IMR-90 (cell line): ENCODE data around the gene GPR153. TPM values are rescaled to one million over a fixed set of nuclear protein-coding genes. Genes with fewer than 3 reads are reported as not detected.
"Not testable (repeated sequence)": the region's sequence is repeated elsewhere in the genome, so short reads cannot be mapped to it uniquely, and the experiment has no call there.

Experiments used
- ATAC-seq: fragments of 200-7000 bp; cut with Tn5 transposase; 2 replicates; pipeline ENCODE4 v1.9.1; 2020; ENCODE audit warnings: low read depth, mild to moderate bottlenecking, moderate library complexity
- BruUV-seq: library from RNA; stranded (reverse); fragments of 400-500 nt; replicated peaks from 2 replicates; lab custom pipeline; 2021; lab: Mats Ljungman, UMichigan
- CTCF ChIA-PET: fragments of 300-600 bp; formaldehyde crosslinking; extraction: SDS; loops from one replicate; lab custom pipeline; 2021; ENCODE audit warnings: antibody characterized with exemption; lab: Yijun Ruan, JAX
- POLR2A ChIA-PET: fragments of 300-600 bp; sonication (Branson Sonifier 250); formaldehyde crosslinking; loops from one replicate; lab custom pipeline; 2022; ENCODE audit warnings: antibody characterized with exemption; ENCODE audit not compliant: unreplicated experiment; lab: Charles Lee
- DNase-seq: peaks from one replicate; pipeline ENCODE4 v3.0.0; 2013
- H2AFZ ChIP-seq: replicated peaks from 2 replicates; pipeline ENCODE3; 2013; ENCODE audit warnings: low read length, mild to moderate bottlenecking; ENCODE audit not compliant: poor library complexity
- H2AK5ac ChIP-seq: 2 replicates; pipeline ENCODE4 v1.6.1; 2013; ENCODE audit warnings: low read depth, low read length, inconsistent platforms
- H2AK9ac ChIP-seq: replicated peaks from 2 replicates; pipeline ENCODE3; 2013; ENCODE audit warnings: mild to moderate bottlenecking, low read depth, low read length, moderate library complexity; ENCODE audit not compliant: poor library complexity
- H2BK120ac ChIP-seq: 2 replicates; pipeline ENCODE4 v1.6.1; 2013; ENCODE audit warnings: low read depth, low read length, inconsistent platforms
- H2BK15ac ChIP-seq: 3 replicates; pipeline ENCODE4 v1.6.1; 2013; ENCODE audit warnings: low read depth, low read length, inconsistent platforms
- H2BK20ac ChIP-seq: 2 replicates; pipeline ENCODE4 v1.6.1; 2013; ENCODE audit warnings: low read depth, mild to moderate bottlenecking, inconsistent platforms, low read length, moderate library complexity
- H2BK5ac ChIP-seq: 2 replicates; pipeline ENCODE4 v1.6.1; 2013; ENCODE audit warnings: mild to moderate bottlenecking, low read depth, low read length, inconsistent platforms; ENCODE audit not compliant: poor library complexity, severe bottlenecking
- H3K14ac ChIP-seq: replicated peaks from 2 replicates; pipeline ENCODE4 v1.6.1; 2013; ENCODE audit warnings: low read depth, low read length, inconsistent platforms
- H3K18ac ChIP-seq: 2 replicates; pipeline ENCODE4 v1.6.1; 2013; ENCODE audit warnings: low read depth, low read length, control low read depth
- H3K23ac ChIP-seq: 2 replicates; pipeline ENCODE4 v1.6.1; 2013; ENCODE audit warnings: low read depth, low read length, inconsistent platforms
- H3K27ac ChIP-seq: 2 replicates; pipeline ENCODE4 v1.5.1; 2013; ENCODE audit warnings: mild to moderate bottlenecking, control low read depth, low read length; ENCODE audit not compliant: insufficient read depth
- H3K27me3 ChIP-seq: 2 replicates; pipeline ENCODE4 v1.6.1; 2013; ENCODE audit warnings: low read length; ENCODE audit not compliant: control insufficient read depth, insufficient read depth
- H3K36me3 ChIP-seq: 2 replicates; pipeline ENCODE4 v1.6.1; 2013; ENCODE audit warnings: low read length, mixed read lengths; ENCODE audit not compliant: control insufficient read depth, insufficient read depth
- H3K4ac ChIP-seq: 2 replicates; pipeline ENCODE4 v1.6.1; 2013; ENCODE audit warnings: low read depth, low read length, inconsistent platforms
- H3K4me1 ChIP-seq: 2 replicates; pipeline ENCODE4 v1.6.1; 2013; ENCODE audit warnings: low read length, mixed read lengths; ENCODE audit not compliant: control insufficient read depth, insufficient read depth
- H3K4me2 ChIP-seq: 2 replicates; pipeline ENCODE4 v1.6.1; 2013; ENCODE audit warnings: low read depth, mild to moderate bottlenecking, control low read depth, low read length, moderate library complexity
- H3K4me3 ChIP-seq: 2 replicates; pipeline ENCODE4 v1.5.1; 2013; ENCODE audit warnings: low read depth, mild to moderate bottlenecking, control low read depth, low read length, moderate library complexity; ENCODE audit not compliant: insufficient read depth
- H3K56ac ChIP-seq: 2 replicates; pipeline ENCODE4 v1.6.1; 2013; ENCODE audit warnings: low read length, inconsistent platforms; ENCODE audit not compliant: insufficient read depth; ENCODE audit errors: extremely low read depth
- H3K79me1 ChIP-seq, 2 experiments: 2 replicates each; pipeline ENCODE4 v1.6.1; 2013; ENCODE audit warnings: low read length in 2 of 2, inconsistent platforms in 1 of 2, low read depth in 1 of 2
- H3K9ac ChIP-seq: 2 replicates; pipeline ENCODE4 v1.6.1; 2013; ENCODE audit warnings: low read depth, low read length, control low read depth
- H3K9me1 ChIP-seq: 2 replicates; pipeline ENCODE4 v1.6.1; 2013; ENCODE audit warnings: low read length, inconsistent platforms; ENCODE audit not compliant: insufficient read depth
- H3K9me3 ChIP-seq: 2 replicates; pipeline ENCODE4 v1.6.1; 2013; ENCODE audit warnings: low read length; ENCODE audit not compliant: control insufficient read depth, insufficient read depth
- H4K20me1 ChIP-seq: 2 replicates; pipeline ENCODE4 v1.6.1; 2013; ENCODE audit warnings: low read length, inconsistent platforms; ENCODE audit not compliant: insufficient read depth
- H4K5ac ChIP-seq: 2 replicates; pipeline ENCODE4 v1.6.1; 2013; ENCODE audit warnings: mild to moderate bottlenecking, low read depth, low read length, control low read depth
- H4K8ac ChIP-seq, 2 experiments: 2 replicates each; pipeline ENCODE4 v1.6.1; 2013; ENCODE audit warnings: low read depth in 2 of 2, low read length in 2 of 2, control low read depth in 1 of 2, inconsistent platforms in 1 of 2
- H4K91ac ChIP-seq: 2 replicates; pipeline ENCODE4 v1.6.1; 2013; ENCODE audit warnings: low read depth, low read length, inconsistent platforms; ENCODE audit not compliant: insufficient read depth
- WGBS, 2 experiments: methylation state at CpG; one replicate each; pipeline versions ENCODE4 v1.1.5 to v1.1.7; 2013; ENCODE audit warnings: missing lambda C conversion rate in 2 of 2; ENCODE audit not compliant: insufficient read length in 1 of 2; ENCODE audit errors: extremely low coverage in 2 of 2; 5-methylcytosine and 5-hydroxymethylcytosine counted together
- dilution Hi-C: fragments of 300-500 bp; cut with HindIII; formaldehyde crosslinking; loops from one replicate; pipeline ENCODE4 v1.14.3; 2018; ENCODE audit warnings: low sequenced_read_pairs; ENCODE audit not compliant: unreplicated experiment
- in situ Hi-C: fragments of 300-500 bp; cut with MboI; formaldehyde crosslinking; loops from 3 replicates; pipeline ENCODE4 v1.14.3; 2019; ENCODE audit warnings: low sequenced_read_pairs, inconsistent platforms, mixed read lengths
- intact Hi-C: fragments of 100-400 bp; cut with micrococcal nuclease; formaldehyde crosslinking; loops from 2 replicates; pipeline ENCODE4 v1.10.0; 2022
- polyA plus RNA-seq, 3 experiments: library from polyadenylated mRNA; depleted of rRNA; stranded (reverse); fragments of >200 nt; gene quantifications; 2 replicates each; pipeline ENCODE4 v1.2.3, GENCODE V29; 2012; ENCODE audit warnings: low replicate concordance in 1 of 3
- total RNA-seq: library from RNA; depleted of rRNA; stranded (reverse); fragments of >200 nt; gene quantifications from 2 replicates; pipeline ENCODE4 v1.2.3, GENCODE V29; 2012

GPR153 gene
- total and polyA plus RNA-seq, 2 of the 4 experiments (the other 2 are of a cell fraction), result 1.8 to 5.2 TPM

- H3K56ac ChIP-seq, H3K4me1 ChIP-seq, POLR2A ChIA-PET, H3K27ac ChIP-seq, H4K8ac ChIP-seq, H3K27me3 ChIP-seq, H2AFZ ChIP-seq, H2BK20ac ChIP-seq, intact Hi-C loops, in situ Hi-C loops, H3K4me3 ChIP-seq, H2BK15ac ChIP-seq, H3K9me3 ChIP-seq, H2BK5ac ChIP-seq, H2AK9ac ChIP-seq, H4K91ac ChIP-seq, H3K79me1 ChIP-seq, H3K4ac ChIP-seq, BruUV-seq, dilution Hi-C loops, H3K9ac ChIP-seq, H4K5ac ChIP-seq, ATAC-seq, H3K4me2 ChIP-seq, H2AK5ac ChIP-seq, H4K20me1 ChIP-seq, H2BK120ac ChIP-seq, H3K23ac ChIP-seq, H3K9me1 ChIP-seq, DNase-seq, H3K14ac ChIP-seq, H3K18ac ChIP-seq: not testable (repeated sequence)
- CTCF ChIA-PET, result interaction anchor here (0.6 kb wide), 1 partner anchor 128 kb away, joined by 4 read pairs; no protein-coding TSS in a partner anchor
- 100% methylated on average over 2 of the region's 11 CpGs; no CpG with 5 or more reads in 1 of the 2 experiments for WGBS, 2 experiments
- H3K36me3 ChIP-seq, result peaks cover 18% of the 10 kb centered on the region
These were observed 41.3 kb downstream of the GPR153 start for GRCh38 chr1:6219641-6220040.
